DMS114 treated with DMSO at 0.1 percent for 48 hours (cell line): ENCODE data around the gene SPOCK3.

ENCODE experiments used
- DNase-seq: peaks from one replicate; lab custom pipeline; 2025; ENCODE audit not compliant: unreplicated experiment; lab: John Stamatoyannopoulos, UW

The SPOCK3 gene

GRCh38 chr4:167176723-167177367, 57.4 kb downstream of the SPOCK3 start:
- DNase-seq = no peak

- no peak for DNase-seq
These were observed 62.4 kb downstream of the SPOCK3 start for GRCh38 chr4:167171928-167172327.

- DNase-seq = no peak
These were observed 65.7 kb downstream of the SPOCK3 start for GRCh38 chr4:167168611-167169010.

GRCh38 chr4:167150587-167150986, 83.7 kb downstream of the SPOCK3 start:
- no peak for DNase-seq

- no peak for DNase-seq
These were observed 89.7 kb downstream of the SPOCK3 start for GRCh38 chr4:167144605-167145004.

GRCh38 chr4:167143018-167143417, 91.3 kb downstream of the SPOCK3 start:
- no peak for DNase-seq

GRCh38 chr4:167136270-167136669, 98.0 kb downstream of the SPOCK3 start:
- DNase-seq = no peak

- no peak for DNase-seq
These were observed 105.1 kb downstream of the SPOCK3 start for GRCh38 chr4:167129146-167129545.

- no peak for DNase-seq
These were observed 114.9 kb downstream of the SPOCK3 start for GRCh38 chr4:167119392-167119791.

GRCh38 chr4:167117273-167117672, 117.0 kb downstream of the SPOCK3 start:
- no peak for DNase-seq

- no peak for DNase-seq
These were observed 119.8 kb downstream of the SPOCK3 start for GRCh38 chr4:167114416-167114971.

GRCh38 chr4:167111622-167112021, 122.7 kb downstream of the SPOCK3 start:
- DNase-seq = no peak

- DNase-seq = no peak
These were observed 123.2 kb downstream of the SPOCK3 start for GRCh38 chr4:167111092-167111491.

GRCh38 chr4:167109859-167110258, 124.4 kb downstream of the SPOCK3 start:
- DNase-seq = no peak

- no peak for DNase-seq
These were observed 128.4 kb downstream of the SPOCK3 start for GRCh38 chr4:167105857-167106256.

- DNase-seq = no peak
These were observed 131.8 kb downstream of the SPOCK3 start for GRCh38 chr4:167102475-167102874.

GRCh38 chr4:167101035-167101434, 133.3 kb downstream of the SPOCK3 start:
- no peak for DNase-seq

GRCh38 chr4:167100120-167100519, 134.2 kb downstream of the SPOCK3 start:
- DNase-seq = no peak

GRCh38 chr4:167088115-167088514, 146.2 kb downstream of the SPOCK3 start:
- DNase-seq = no peak

- no peak for DNase-seq
These were observed 150.0 kb downstream of the SPOCK3 start for GRCh38 chr4:167084321-167084720.

GRCh38 chr4:167079762-167080161, 154.5 kb downstream of the SPOCK3 start:
- no peak for DNase-seq

- no peak for DNase-seq
These were observed 181.6 kb downstream of the SPOCK3 start for GRCh38 chr4:167052631-167053091.

GRCh38 chr4:167049257-167049656, 185.0 kb downstream of the SPOCK3 start:
- no peak for DNase-seq
